Right lobe of liver (tissue), 6 donors: ENCODE measurements around the gene TUBGCP5. TPM values are rescaled to one million over a fixed set of nuclear protein-coding genes. Genes with fewer than 3 reads are reported as not detected.

Experiments used
- ATAC-seq, 4 donors: fragments of 200-7000 bp; cut with Tn5 transposase; one replicate each; pipeline ENCODE4 v1.9.1; 2020; ENCODE audit warnings: mild to moderate bottlenecking in 4 of 4, moderate library complexity in 4 of 4
- DNase-seq, 3 donors: peaks; one replicate each; pipeline ENCODE4 v3.0.0-alpha.2; 2020
- H3K27ac ChIP-seq, 3 donors: fragments of 200-600 bp; one replicate each; pipeline ENCODE4 v1.8.0; 2022
- H3K27me3 ChIP-seq, 2 donors: fragments of 200-600 bp; one replicate each; pipeline ENCODE4 v1.8.0; 2022
- H3K36me3 ChIP-seq, 4 donors: fragments of 200-600 bp; sonication (generic) in 1 of 4; one replicate each; pipeline versions ENCODE4 v1.5.1 to v1.8.0; 2017 to 2022; ENCODE audit warnings: control low read depth in 1 of 4
- H3K4me1 ChIP-seq, 4 donors: fragments of 200-600 bp; sonication (generic) in 1 of 4; one replicate each; pipeline versions ENCODE4 v1.5.1 to v1.8.0; 2017 to 2022; ENCODE audit warnings: control low read depth in 1 of 4
- H3K4me3 ChIP-seq, 3 donors: fragments of 200-600 bp; one replicate each; pipeline ENCODE4 v1.8.0; 2022
- H3K9me3 ChIP-seq, 4 donors: fragments of 200-600 bp; sonication (generic) in 1 of 4; one replicate each; pipeline versions ENCODE4 v1.5.1 to v1.8.0; 2017 to 2022; ENCODE audit warnings: control low read depth in 1 of 4
- CTCF ChIP-seq, 4 donors: fragments of 200-600 bp in 3 of 4; fragments of 450-650 bp in 1 of 4; IDR thresholded peaks; one replicate each; pipeline versions ENCODE4 v1.5.1 to v1.8.0; 2016 to 2022; ENCODE audit warnings: antibody characterized with exemption in 4 of 4, mild to moderate bottlenecking in 2 of 4
- POLR2A ChIP-seq: fragments of 450-650 bp; IDR thresholded peaks from one replicate; pipeline ENCODE4 v1.6.1; 2017; ENCODE audit warnings: antibody characterized with exemption, mild to moderate bottlenecking
- WGBS: methylation state at CpG from one replicate; pipeline ENCODE4 v1.1.6; 2018; ENCODE audit warnings: low coverage, low lambda C conversion rate; ENCODE audit not compliant: insufficient coverage; ENCODE audit errors: missing lambda C conversion rate; 5-methylcytosine and 5-hydroxymethylcytosine counted together
- intact Hi-C, 2 donors: fragments of 100-400 bp; cut with DNase I; formaldehyde crosslinking; loops; one replicate each; pipeline versions ENCODE4 v1.11.2 to v1.14.1; 2022
- total RNA-seq, 6 experiments: library from RNA; depleted of rRNA in 2 of 6; stranded (reverse); fragments of >200 nt in 2 of 6; fragmentation: NEBNext Ultra II Directional in 3 of 6; extraction: Animal tissue kit (Norgen Biotek cat#: 25700) in 3 of 6; gene quantifications; one replicate each; pipeline versions ENCODE4 v1.1.0 to v1.2.4, GENCODE V29; 2016 to 2023
- donor health status: DM: no; HTN: yes; CAD: no.
- donor health status: DM: no; HTN: no; CAD: no.
- donor health status: DM: no; HTN: no; CAD: no.
- donor health status: DM: no; HTN: yes; CAD: no.
- donor health status: DM: no; HTN: yes; CAD: no.

The TUBGCP5 gene
- total RNA-seq, 6 experiments from 2014 or later: 7.1 to 15.6 (median 11.0) TPM

- DNase-seq (no peak), ATAC-seq (peak in 1 of 4 donors; percentile 12)
- intact Hi-C loops: no loop called here
- Histone ChIP-seq H3K4me1 (peaks cover 0 to 9% (median 3%) of the 10 kb centered on the region in 4 donors), H3K27ac (peak overlapping the region in 1 of 3 donors; percentile 24), H3K36me3 (no peaks in the 10 kb centered on the region), H3K4me3 (no peak overlapping the region), H3K9me3 (no peaks in the 10 kb centered on the region), H3K27me3 (no peaks in the 10 kb centered on the region)
- 28% methylated on average over 1 of the region's 1 CpG for WGBS
- no peak for TF ChIP-seq CTCF (IDR thresholded peaks at IDR 0.05)
- no peak for TF ChIP-seq POLR2A
Measured at GRCh38 chr15:22961762-22962161, 77.6 kb downstream of the TUBGCP5 start.

- no peak for ATAC-seq
- H3K27me3 ChIP-seq: no peaks in the 10 kb centered on the region
- no peak overlapping the region for H3K4me3 ChIP-seq
- TF ChIP-seq CTCF (IDR thresholded peaks at IDR 0.05): no peak
- TF ChIP-seq POLR2A: no peak
- no peaks in the 10 kb centered on the region for H3K9me3 ChIP-seq
- H3K27ac ChIP-seq: peak overlapping the region in 2 of 3 donors; percentile 2 to 24
- intact Hi-C loops: no loop called here
- H3K4me1 ChIP-seq: peaks cover 0 to 18% (median 3%) of the 10 kb centered on the region in 4 donors
- no peaks in the 10 kb centered on the region for H3K36me3 ChIP-seq
- 92% methylated on average over 7 of the region's 8 CpGs for WGBS
- no peak for DNase-seq
Measured at GRCh38 chr15:22960556-22960955, 78.8 kb downstream of the TUBGCP5 start.

GRCh38 chr15:22960126-22960525, 79.2 kb downstream of the TUBGCP5 start:
- no CpG with 5 or more reads among the region's 11 CpGs for WGBS
- ATAC-seq (no peak), DNase-seq (no peak)
- H3K4me3 ChIP-seq: no peak overlapping the region
- no peaks in the 10 kb centered on the region for H3K36me3 ChIP-seq
- no peak for TF ChIP-seq POLR2A
- H3K27ac ChIP-seq: no peak overlapping the region
- H3K4me1 ChIP-seq: peaks cover 0 to 22% (median 3%) of the 10 kb centered on the region in 4 donors
- intact Hi-C loops: no loop called here
- H3K27me3 ChIP-seq: no peaks in the 10 kb centered on the region
- H3K9me3 ChIP-seq: no peaks in the 10 kb centered on the region

GRCh38 chr15:22959321-22960101, 79.9 kb downstream of the TUBGCP5 start:
- no peak for ATAC-seq
- intact Hi-C loops: no loop called here
- no peak for TF ChIP-seq POLR2A
- TF ChIP-seq CTCF (IDR thresholded peaks at IDR 0.05): no peak
- H3K36me3 ChIP-seq: no peaks in the 10 kb centered on the region
- WGBS: 70% methylated on average over 2 of the region's 33 CpGs
- H3K27me3 ChIP-seq: no peaks in the 10 kb centered on the region
- DNase-seq: peak in 1 of 3 donors; percentile 39
- no peaks in the 10 kb centered on the region for H3K9me3 ChIP-seq
- H3K4me1 ChIP-seq: peaks cover 0 to 21% (median 2%) of the 10 kb centered on the region in 4 donors
- H3K27ac ChIP-seq: no peak overlapping the region
- H3K4me3 ChIP-seq: no peak overlapping the region

- peaks cover 0 to 18% (median 0%) of the 10 kb centered on the region in 4 donors for H3K4me1 ChIP-seq
- ATAC-seq (no peak), DNase-seq (peak in 1 of 3 donors; percentile 17)
- 76% methylated on average over 6 of the region's 16 CpGs for WGBS
- no peak overlapping the region for H3K4me3 ChIP-seq
- H3K9me3 ChIP-seq: no peaks in the 10 kb centered on the region
- intact Hi-C loops: no loop called here
- no peaks in the 10 kb centered on the region for H3K36me3 ChIP-seq
- H3K27me3 ChIP-seq: no peaks in the 10 kb centered on the region
- TF ChIP-seq CTCF (IDR thresholded peaks at IDR 0.05) (no peak), POLR2A (no peak)
- H3K27ac ChIP-seq: no peak overlapping the region
Measured at GRCh38 chr15:22958487-22959280, 80.7 kb downstream of the TUBGCP5 start.
